NCI-H1092 treated with DMSO at 0.1 percent for 48 hours (cell line): Measurements from ENCODE around the gene LGALSL.
A peak's percentile ranks its signal among the peaks of the same experiment; 100 is the strongest.
"Not testable (repeated sequence)": the region's sequence is repeated elsewhere in the genome, so short reads cannot be mapped to it uniquely, and the experiment has no call there.

Source experiments
- DNase-seq: peaks from one replicate; lab custom pipeline; 2025; lab: John Stamatoyannopoulos, UW

The LGALSL gene

DNA sequence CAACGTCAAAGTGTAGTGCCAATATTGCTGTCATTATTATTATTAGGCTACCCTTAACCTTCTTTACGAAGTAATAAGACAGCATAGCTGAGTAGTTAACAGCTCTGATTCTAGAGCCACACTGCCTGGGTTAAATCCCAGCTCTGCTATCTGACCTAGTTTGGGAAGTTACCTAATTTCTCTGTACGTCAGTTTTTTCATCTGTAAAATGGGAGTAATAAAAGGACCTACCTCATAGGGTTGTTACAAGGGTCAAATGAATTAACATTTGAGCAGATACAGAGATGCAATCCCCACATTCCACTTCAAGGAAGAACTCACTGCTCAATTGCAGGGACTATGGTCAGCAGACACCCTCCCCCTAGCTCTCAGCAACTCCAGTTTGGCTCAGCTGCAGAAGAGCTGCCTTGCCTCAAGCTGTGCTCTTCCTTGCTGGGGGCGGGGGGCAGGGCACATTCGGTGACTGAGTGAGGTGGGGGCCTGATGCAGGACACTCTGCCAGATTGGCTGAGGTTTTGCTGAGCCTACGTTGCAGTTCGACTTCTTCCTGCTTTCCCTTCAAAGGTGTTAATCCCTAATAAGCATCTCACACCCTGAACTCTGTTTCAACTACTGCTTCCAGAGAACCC is 11.0 kb upstream of the LGALSL start:
- no peak for DNase-seq

DNA sequence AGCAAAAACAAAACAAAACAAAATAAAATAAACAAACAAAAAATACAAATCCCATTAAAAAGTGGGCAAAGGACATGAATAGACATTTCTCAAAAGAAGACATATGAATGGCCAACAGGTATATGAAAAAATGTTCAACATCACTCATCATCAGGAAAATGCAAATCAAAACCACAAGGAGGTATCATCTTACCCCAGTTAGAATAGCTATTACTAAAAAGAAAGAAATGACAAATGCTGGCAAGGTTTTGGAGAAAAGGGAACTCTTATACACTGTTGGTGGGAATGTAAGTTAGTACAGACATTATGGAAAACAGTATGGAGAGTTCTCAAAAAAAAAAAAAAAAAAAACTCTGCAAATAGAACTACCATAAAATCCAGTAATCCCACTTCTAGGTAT is 8.0 kb upstream of the LGALSL start:
- not testable (repeated sequence) for DNase-seq

- DNase-seq: no peak
Measured at GRCh38 chr2:64447317-64448040, 6.5 kb upstream of the LGALSL start.

DNA sequence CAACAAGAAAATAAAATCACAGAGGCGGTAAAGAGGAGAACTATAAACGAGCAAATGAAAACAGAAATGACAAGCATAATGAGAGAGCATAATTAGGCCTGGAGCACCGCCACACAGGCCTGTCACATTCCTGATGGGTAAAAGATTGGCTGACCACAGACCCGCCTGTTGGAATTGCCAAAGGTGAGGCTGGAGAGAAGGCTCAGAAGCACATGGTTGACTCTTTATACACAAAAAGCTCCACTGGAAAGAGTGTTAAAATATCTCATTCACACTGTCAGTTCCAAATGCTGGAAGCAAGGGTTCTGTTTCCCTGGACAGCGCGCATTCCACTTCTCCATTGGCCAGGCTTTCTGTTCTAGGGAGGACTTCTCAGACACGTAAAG is 5.9 kb upstream of the LGALSL start:
- no peak for DNase-seq

DNA sequence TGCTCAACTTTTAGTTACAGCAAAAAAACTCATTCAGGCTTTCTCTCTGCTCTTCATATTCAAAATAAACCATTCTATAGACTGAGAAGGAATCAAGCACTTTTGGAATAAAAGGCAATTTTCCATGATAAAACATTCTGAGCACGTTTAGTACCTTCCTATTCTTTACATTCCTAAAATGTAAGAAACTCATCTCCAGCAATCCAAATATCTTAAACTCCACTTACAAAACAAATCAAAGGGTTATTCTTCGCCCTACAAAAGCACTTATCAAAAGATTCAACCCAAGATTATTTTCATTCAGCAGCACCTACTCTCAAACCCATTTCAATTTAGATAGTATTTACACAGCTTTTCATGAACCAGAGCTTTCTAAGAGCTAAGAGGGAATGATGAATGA is 2.9 kb upstream of the LGALSL start:
- no peak for DNase-seq

GRCh38 chr2:64454386-64455332 is 697 bp downstream of the LGALSL start:
- peak; percentile 7 for DNase-seq

DNA sequence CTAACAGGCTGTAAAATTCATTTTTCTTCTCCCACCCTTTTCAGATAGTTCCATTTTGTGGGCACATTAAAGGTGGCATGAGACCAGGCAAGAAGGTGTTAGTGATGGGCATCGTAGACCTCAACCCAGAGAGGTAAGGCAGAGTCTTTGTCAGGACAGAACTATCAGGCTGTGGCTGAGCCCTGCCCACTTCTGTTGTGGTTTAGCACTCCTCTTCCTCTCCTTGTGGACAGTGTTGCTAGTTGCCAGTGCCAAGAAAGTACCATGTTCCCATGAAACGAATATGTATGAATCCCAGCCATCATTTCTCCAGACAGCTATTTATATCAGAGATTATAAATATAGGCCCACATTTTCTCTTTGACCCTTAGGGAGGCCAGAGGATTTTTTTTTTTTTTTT is 1.6 kb downstream of the LGALSL start:
- no peak for DNase-seq

- DNase-seq: no peak
Measured at GRCh38 chr2:64456293-64456692, 2.3 kb downstream of the LGALSL start.

DNA sequence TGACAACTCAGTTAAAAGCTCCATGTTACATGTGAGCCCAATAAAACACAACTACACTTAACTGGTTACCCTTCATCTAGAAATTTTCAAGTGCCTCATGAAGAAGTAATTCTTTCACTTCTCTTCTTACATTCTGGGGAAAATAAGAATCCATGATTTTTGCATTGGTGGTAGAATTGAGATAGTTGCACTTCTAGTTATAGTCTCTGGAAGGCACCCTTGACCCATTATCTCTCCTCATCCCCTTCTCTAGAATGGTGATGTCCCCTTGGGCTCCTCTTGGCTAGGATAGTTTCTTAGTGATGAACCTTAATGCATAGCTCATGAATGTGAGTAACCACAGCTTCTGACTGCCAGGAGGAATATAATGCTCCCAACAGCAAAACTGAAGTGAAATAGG is 3.6 kb downstream of the LGALSL start:
- DNase-seq: no peak

GRCh38 chr2:64459575-64459974 is 5.6 kb downstream of the LGALSL start:
- DNase-seq: no peak

DNA sequence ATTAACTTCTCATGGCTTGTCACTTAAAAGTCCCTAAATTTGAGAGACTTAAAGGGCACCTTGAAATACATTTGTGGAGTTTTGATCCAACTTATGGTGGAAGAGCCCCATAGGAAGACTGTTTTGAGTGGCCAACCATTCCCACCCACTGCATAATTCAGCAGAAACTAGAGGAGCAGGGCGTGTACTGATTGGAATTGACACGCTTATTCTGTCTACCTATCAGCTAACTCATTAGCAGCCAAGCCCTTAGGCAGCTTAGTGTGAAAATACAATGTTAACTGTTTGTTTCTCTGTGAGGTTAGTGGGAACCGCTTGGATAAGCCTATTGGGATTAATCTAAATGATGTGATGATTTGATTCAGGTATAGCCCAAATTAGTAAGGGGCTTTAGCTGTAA is 6.4 kb downstream of the LGALSL start:
- DNase-seq: no peak

DNA sequence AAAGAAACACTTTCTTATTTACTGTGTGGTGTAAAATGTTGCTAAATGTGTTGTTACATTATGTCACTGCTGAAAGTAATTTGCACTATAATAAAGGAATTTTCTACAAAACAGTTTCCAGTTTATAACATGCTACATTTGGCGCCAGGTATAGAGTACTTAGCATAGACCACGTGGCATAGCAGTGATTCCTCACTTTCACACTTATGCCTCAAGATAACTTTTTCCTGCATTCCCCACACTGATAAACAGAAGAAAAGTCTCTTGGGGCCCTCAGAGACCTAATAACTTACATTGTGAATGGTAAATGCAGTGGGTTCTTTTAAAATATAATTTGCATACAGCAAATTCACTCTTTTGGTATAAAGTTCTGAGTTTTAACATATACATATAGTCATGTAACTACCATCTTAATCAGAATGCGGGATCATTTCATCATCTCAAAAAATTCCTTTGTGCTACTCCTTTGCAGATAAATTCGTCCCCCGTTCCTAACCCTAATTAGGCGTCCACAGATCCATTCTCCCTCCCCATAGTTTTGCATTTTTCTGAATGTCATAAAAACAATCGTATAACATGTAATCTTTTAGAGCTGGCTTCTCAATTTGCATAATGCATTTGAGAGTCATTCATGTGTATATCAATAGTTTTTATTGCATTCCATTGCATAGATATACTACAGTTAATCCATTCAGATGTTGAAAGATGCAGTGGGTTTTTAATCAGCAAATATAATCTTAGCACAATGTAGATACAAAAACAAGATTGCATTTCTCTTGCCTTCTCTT is 7.5 kb downstream of the LGALSL start:
- DNase-seq: no peak

- no peak for DNase-seq
Measured at GRCh38 chr2:64462171-64462570, 8.2 kb downstream of the LGALSL start.

GRCh38 chr2:64462940-64463700 is 9.2 kb downstream of the LGALSL start:
- DNase-seq: no peak

DNA sequence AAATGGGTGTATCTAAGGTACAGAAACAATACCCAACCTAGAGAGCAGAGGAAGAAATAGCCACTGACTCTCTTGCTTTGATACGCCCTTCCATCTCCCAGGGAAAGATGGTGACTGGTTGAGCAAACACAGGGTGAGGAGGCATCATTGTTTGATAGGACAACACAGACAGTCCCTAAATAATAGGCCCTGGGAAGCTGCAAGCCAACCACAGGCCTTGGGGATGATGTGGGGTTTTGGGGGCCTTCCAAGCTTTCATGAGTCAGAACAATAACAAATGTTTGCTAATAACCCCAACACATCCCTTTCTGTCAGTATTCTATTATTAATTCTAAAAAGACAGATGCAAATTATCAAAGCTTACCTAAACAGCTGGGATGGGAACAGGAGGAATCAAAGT is 9.8 kb downstream of the LGALSL start:
- no peak for DNase-seq

GRCh38 chr2:64466478-64467085 is 12.6 kb downstream of the LGALSL start:
- DNase-seq: no peak

DNA sequence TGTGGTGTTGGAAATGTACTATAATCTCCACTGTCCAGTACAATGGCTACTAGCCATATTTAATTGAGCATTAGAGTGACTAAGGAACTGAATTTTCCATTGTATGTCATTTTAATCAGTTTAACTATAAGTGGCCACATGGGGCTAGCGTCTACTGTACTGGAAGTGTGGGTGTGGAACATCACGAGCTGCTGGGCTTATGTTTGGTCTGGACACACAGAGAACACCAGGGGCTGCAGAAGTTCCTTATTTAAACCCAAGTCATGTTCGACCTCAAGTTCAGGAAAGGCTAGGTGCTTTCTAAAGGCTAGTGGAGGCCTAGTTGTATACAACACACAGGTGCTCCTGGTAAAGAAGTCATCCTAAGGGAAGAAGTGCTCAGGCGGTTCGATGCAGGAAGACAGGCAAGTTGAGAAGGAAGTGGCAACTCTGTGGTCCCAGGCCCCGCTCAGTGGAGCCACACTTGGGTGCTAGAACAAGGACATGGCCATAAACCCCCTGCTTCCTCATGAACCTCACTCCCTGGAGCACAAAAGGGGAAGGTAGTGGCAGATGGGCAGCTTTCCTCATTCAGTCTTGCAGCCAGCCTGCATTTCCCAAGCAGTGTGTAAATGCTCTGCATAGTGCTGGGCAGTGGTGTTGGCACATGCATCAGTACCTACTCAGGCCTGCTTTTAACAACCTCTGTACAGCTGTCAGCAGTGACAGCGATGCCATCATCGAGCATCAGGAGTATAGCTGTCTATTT is 13.3 kb downstream of the LGALSL start:
- DNase-seq: no peak

DNA sequence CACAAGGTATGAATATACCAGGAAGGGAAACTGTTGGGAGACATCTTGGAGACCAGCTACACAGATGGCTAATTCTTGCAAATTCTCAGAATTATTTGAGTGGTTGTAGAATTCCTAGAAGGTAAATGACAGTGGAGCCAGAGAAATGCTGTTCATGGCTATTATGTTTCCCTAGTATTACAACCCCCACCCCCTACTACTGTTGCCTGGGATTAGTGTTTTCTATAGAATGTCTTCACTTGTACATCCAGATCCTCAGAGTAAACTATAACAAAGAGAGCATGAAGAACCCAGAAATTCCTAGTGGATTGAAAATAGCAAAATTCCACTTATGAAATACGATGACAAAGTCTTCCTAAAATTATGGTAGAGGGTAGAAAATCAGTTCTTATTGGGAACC is 15.3 kb downstream of the LGALSL start:
- no peak for DNase-seq

GRCh38 chr2:64470071-64470470 is 16.1 kb downstream of the LGALSL start:
- no peak for DNase-seq

DNA sequence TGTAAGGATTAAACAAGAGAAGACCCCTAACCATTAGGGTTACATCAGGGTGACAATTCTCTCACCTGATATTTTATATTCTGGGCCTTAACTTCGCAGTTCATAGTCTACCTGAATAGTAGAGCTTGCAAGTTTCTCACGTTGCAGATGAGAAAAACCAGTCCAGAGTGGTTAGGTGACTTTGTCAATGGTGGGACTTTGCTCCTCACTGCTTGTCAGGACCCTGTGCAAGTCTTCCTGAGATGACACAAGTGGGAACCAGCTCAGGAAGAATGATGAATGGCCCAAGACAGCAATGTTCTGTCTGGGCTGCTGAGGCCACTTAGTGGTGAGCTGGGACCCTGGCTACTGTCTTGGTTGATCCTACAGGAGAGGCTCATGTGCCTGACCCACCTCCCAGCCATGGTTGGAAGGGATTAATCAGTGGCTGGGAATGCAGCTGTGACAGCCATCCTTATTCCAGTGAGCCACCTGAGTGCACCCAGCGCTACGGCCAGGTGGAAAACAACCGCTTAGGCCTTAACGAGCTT is 16.9 kb downstream of the LGALSL start:
- no peak for DNase-seq
